Measurements from ENCODE around the gene DES.
"Not testable (repeated sequence)": the region's sequence is repeated elsewhere in the genome, so short reads cannot be mapped to it uniquely, and the experiment has no call there.

Gene DES

GRCh38 chr2:219418155-219419011 is at the start of gene DES:
DES (plus strand) TSS chr2:219418377; CDS start chr2:219418463, 86 bp downstream.
- DNase-seq (ENCODE audit: low read depth in 2 of 2) = no peak

- no peak for DNase-seq (ENCODE audit: low read depth in 2 of 2)
Observed at GRCh38 chr2:219368690-219369191, 49.4 kb upstream of the DES start.

- no peak for DNase-seq (ENCODE audit: low read depth in 2 of 2)
Observed at GRCh38 chr2:219369447-219369861, 48.7 kb upstream of the DES start.

GRCh38 chr2:219378163-219378851 is 39.9 kb upstream of the DES start:
- DNase-seq (ENCODE audit: low read depth in 2 of 2) = no peak

- no peak for DNase-seq (ENCODE audit: low read depth in 2 of 2)
Observed at GRCh38 chr2:219380926-219381325, 37.3 kb upstream of the DES start.

GRCh38 chr2:219381448-219381847 is 36.7 kb upstream of the DES start:
- no peak for DNase-seq (ENCODE audit: low read depth in 2 of 2)

GRCh38 chr2:219384083-219384713 is 34.0 kb upstream of the DES start:
- no peak for DNase-seq (ENCODE audit: low read depth in 2 of 2)

GRCh38 chr2:219384859-219385258 is 33.3 kb upstream of the DES start:
- DNase-seq (ENCODE audit: low read depth in 2 of 2) = no peak

GRCh38 chr2:219385958-219386520 is 32.1 kb upstream of the DES start:
- no peak for DNase-seq (ENCODE audit: low read depth in 2 of 2)

GRCh38 chr2:219386532-219387280 is 31.5 kb upstream of the DES start:
- DNase-seq (ENCODE audit: low read depth in 2 of 2) = no peak

GRCh38 chr2:219387306-219388120 is 30.7 kb upstream of the DES start, which contains the start of gene DNPEP:
DNPEP (minus strand) TSS chr2:219387912; CDS start chr2:219387794, 118 bp downstream.
- peak; percentile 91 to 95 for DNase-seq (ENCODE audit: low read depth in 2 of 2)

GRCh38 chr2:219388121-219388906 is 29.9 kb upstream of the DES start:
- DNase-seq (ENCODE audit: low read depth in 2 of 2) = peak; percentile 97 to 99

- no peak for DNase-seq (ENCODE audit: low read depth in 2 of 2)
Observed at GRCh38 chr2:219388907-219389156, 29.3 kb upstream of the DES start.

GRCh38 chr2:219392754-219393153 is 25.4 kb upstream of the DES start:
- no peak for DNase-seq (ENCODE audit: low read depth in 2 of 2)

- DNase-seq (ENCODE audit: low read depth in 2 of 2) = not testable (repeated sequence)
Observed at GRCh38 chr2:219395056-219395455, 23.1 kb upstream of the DES start.

- DNase-seq (ENCODE audit: low read depth in 2 of 2) = no peak
Observed at GRCh38 chr2:219395609-219396008, 22.6 kb upstream of the DES start.

- no peak for DNase-seq (ENCODE audit: low read depth in 2 of 2)
Observed at GRCh38 chr2:219396863-219397457, 21.2 kb upstream of the DES start.

GRCh38 chr2:219398721-219399363 is 19.3 kb upstream of the DES start:
- DNase-seq (ENCODE audit: low read depth in 2 of 2) = no peak

Measured in activated CD4-positive, alpha-beta T cell treated with anti-CD3 and anti-CD28 coated beads for 24 hours (primary cell).